Measurements from ENCODE around the gene OXCT2.
"Not testable (repeated sequence)": the region's sequence is repeated elsewhere in the genome, so short reads cannot be mapped to it uniquely, and the experiment has no call there.

OXCT2 gene

GRCh38 chr1:39779137-39779536, 8.0 kb upstream of the OXCT2 start:
- Mint-ChIP-seq H3K4me1 (no peaks in the 10 kb centered on the region), H3K4me3 (no peak overlapping the region), H3K27ac (no peak overlapping the region), H3K9me3 (no peaks in the 10 kb centered on the region), H3K27me3 (peaks cover 27% of the 10 kb centered on the region), H3K36me3 (no peaks in the 10 kb centered on the region)
- DNase-seq = no peak
- CTCF ChIA-PET = no interaction called here

GRCh38 chr1:39778463-39779099, 7.4 kb upstream of the OXCT2 start:
- CTCF ChIA-PET, H3K27ac Mint-ChIP-seq, H3K9me3 Mint-ChIP-seq: not testable (repeated sequence)

GRCh38 chr1:39777896-39778295, 6.7 kb upstream of the OXCT2 start:
- peaks cover 15% of the 10 kb centered on the region for H3K27me3 Mint-ChIP-seq
- H3K27ac Mint-ChIP-seq, H3K36me3 Mint-ChIP-seq, H3K4me1 Mint-ChIP-seq, H3K4me3 Mint-ChIP-seq, DNase-seq, CTCF ChIA-PET, H3K9me3 Mint-ChIP-seq: not testable (repeated sequence)

More at GRCh38 chr1:39778463-39779099, 7.4 kb upstream of the OXCT2 start:
- not testable (repeated sequence) for H3K36me3 Mint-ChIP-seq, H3K4me1 Mint-ChIP-seq, H3K4me3 Mint-ChIP-seq, DNase-seq
- peaks cover 22% of the 10 kb centered on the region for H3K27me3 Mint-ChIP-seq

- H3K36me3 Mint-ChIP-seq = no peaks in the 10 kb centered on the region
- peaks cover 15% of the 10 kb centered on the region for H3K27me3 Mint-ChIP-seq
- H3K4me3 Mint-ChIP-seq = no peak overlapping the region
- no peak for DNase-seq
- no peak overlapping the region for H3K27ac Mint-ChIP-seq
- CTCF ChIA-PET = interaction anchor here (1.1 kb wide), 1 partner anchor 255 kb away, joined by 3 read pairs; no protein-coding TSS in a partner anchor
- H3K4me1 Mint-ChIP-seq = no peaks in the 10 kb centered on the region
- H3K9me3 Mint-ChIP-seq = no peaks in the 10 kb centered on the region
Measured at GRCh38 chr1:39777306-39777705, 6.2 kb upstream of the OXCT2 start.

- Mint-ChIP-seq H3K4me3 (no peak overlapping the region), H3K9me3 (no peaks in the 10 kb centered on the region), H3K27me3 (peaks cover 15% of the 10 kb centered on the region), H3K27ac (no peak overlapping the region), H3K4me1 (no peaks in the 10 kb centered on the region), H3K36me3 (no peaks in the 10 kb centered on the region)
- CTCF ChIA-PET = interaction anchor here (1.1 kb wide), 1 partner anchor 256 kb away, joined by 3 read pairs; no protein-coding TSS in a partner anchor
- DNase-seq = no peak
Measured at GRCh38 chr1:39776886-39777285, 5.7 kb upstream of the OXCT2 start.

- H3K4me3 Mint-ChIP-seq = no peak overlapping the region
- peaks cover 17% of the 10 kb centered on the region for H3K27me3 Mint-ChIP-seq
- CTCF ChIA-PET = no interaction called here
- no peaks in the 10 kb centered on the region for H3K36me3 Mint-ChIP-seq
- H3K4me1 Mint-ChIP-seq = no peaks in the 10 kb centered on the region
- H3K27ac Mint-ChIP-seq = no peak overlapping the region
- DNase-seq = no peak
- no peaks in the 10 kb centered on the region for H3K9me3 Mint-ChIP-seq
Measured at GRCh38 chr1:39776400-39776713, 5.2 kb upstream of the OXCT2 start.

- H3K9me3 Mint-ChIP-seq, CTCF ChIA-PET, H3K36me3 Mint-ChIP-seq, H3K4me1 Mint-ChIP-seq, H3K4me3 Mint-ChIP-seq, DNase-seq, H3K27ac Mint-ChIP-seq: not testable (repeated sequence)
- H3K27me3 Mint-ChIP-seq = peaks cover 19% of the 10 kb centered on the region
Measured at GRCh38 chr1:39775676-39776399, 4.7 kb upstream of the OXCT2 start.

GRCh38 chr1:39775141-39775540, 4.0 kb upstream of the OXCT2 start:
- H3K4me3 Mint-ChIP-seq, H3K27ac Mint-ChIP-seq, CTCF ChIA-PET, H3K4me1 Mint-ChIP-seq, H3K36me3 Mint-ChIP-seq, DNase-seq, H3K9me3 Mint-ChIP-seq: not testable (repeated sequence)
- peaks cover 19% of the 10 kb centered on the region for H3K27me3 Mint-ChIP-seq

GRCh38 chr1:39773369-39773979, 2.3 kb upstream of the OXCT2 start:
- CTCF ChIA-PET, H3K27ac Mint-ChIP-seq, H3K4me3 Mint-ChIP-seq, H3K4me1 Mint-ChIP-seq, H3K36me3 Mint-ChIP-seq, H3K9me3 Mint-ChIP-seq, DNase-seq: not testable (repeated sequence)
- peaks cover 17% of the 10 kb centered on the region for H3K27me3 Mint-ChIP-seq

GRCh38 chr1:39770100-39771021, 787 bp downstream of the OXCT2 start:
- H3K4me1 Mint-ChIP-seq, H3K36me3 Mint-ChIP-seq, CTCF ChIA-PET, DNase-seq, H3K9me3 Mint-ChIP-seq, H3K27ac Mint-ChIP-seq: not testable (repeated sequence)
- Mint-ChIP-seq H3K27me3 (peaks cover 17% of the 10 kb centered on the region), H3K4me3 (peak overlapping the region; percentile 47)

GRCh38 chr1:39769502-39769901, 1.6 kb downstream of the OXCT2 start:
- DNase-seq, H3K9me3 Mint-ChIP-seq, H3K36me3 Mint-ChIP-seq, H3K27ac Mint-ChIP-seq, H3K4me1 Mint-ChIP-seq, H3K4me3 Mint-ChIP-seq, CTCF ChIA-PET: not testable (repeated sequence)
- H3K27me3 Mint-ChIP-seq = peaks cover 17% of the 10 kb centered on the region

- peaks cover 17% of the 10 kb centered on the region for H3K27me3 Mint-ChIP-seq
- not testable (repeated sequence) for H3K36me3 Mint-ChIP-seq
Measured at GRCh38 chr1:39766466-39766865, 4.7 kb downstream of the OXCT2 start.

GRCh38 chr1:39764512-39764911, 6.6 kb downstream of the OXCT2 start:
- H3K36me3 Mint-ChIP-seq, H3K4me3 Mint-ChIP-seq, H3K4me1 Mint-ChIP-seq, H3K9me3 Mint-ChIP-seq, CTCF ChIA-PET, H3K27ac Mint-ChIP-seq, DNase-seq, H3K27me3 Mint-ChIP-seq: not testable (repeated sequence)

More at GRCh38 chr1:39766466-39766865, 4.7 kb downstream of the OXCT2 start:
- H3K9me3 Mint-ChIP-seq, H3K27ac Mint-ChIP-seq, H3K4me1 Mint-ChIP-seq, H3K4me3 Mint-ChIP-seq, CTCF ChIA-PET, DNase-seq: not testable (repeated sequence)

- H3K9me3 Mint-ChIP-seq, H3K36me3 Mint-ChIP-seq, H3K4me1 Mint-ChIP-seq, CTCF ChIA-PET, H3K27me3 Mint-ChIP-seq, DNase-seq, H3K27ac Mint-ChIP-seq, H3K4me3 Mint-ChIP-seq: not testable (repeated sequence)
Measured at GRCh38 chr1:39763619-39764374, 7.4 kb downstream of the OXCT2 start.

Measured in activated naive CD4-positive, alpha-beta T cell treated with anti-CD3 and anti-CD28 coated beads, Interleukin-2, amount 10 ng/mL, durations not matched to agents 7 days and 5 days (primary cell).